Kasumi-1 (cell line): ENCODE data around the gene EMB.
"Not testable (repeated sequence)": the region's sequence is repeated elsewhere in the genome, so short reads cannot be mapped to it uniquely, and the experiment has no call there.

Experiments used
- DNase-seq, 2 experiments: peaks; one replicate each; lab custom pipeline; 2025; lab: John Stamatoyannopoulos, UW

The EMB gene

GRCh38 chr5:50421184-50421950, 19.7 kb downstream of the EMB start:
- DNase-seq = not testable (repeated sequence)

- no peak for DNase-seq
These were observed 20.6 kb downstream of the EMB start for GRCh38 chr5:50420343-50420935.

- DNase-seq = not testable (repeated sequence)
These were observed 21.4 kb downstream of the EMB start for GRCh38 chr5:50419656-50420055.

GRCh38 chr5:50416637-50417036, 24.5 kb downstream of the EMB start:
- not testable (repeated sequence) for DNase-seq

GRCh38 chr5:50415912-50416311, 25.2 kb downstream of the EMB start:
- no peak for DNase-seq

GRCh38 chr5:50410932-50411331, 30.2 kb downstream of the EMB start:
- not testable (repeated sequence) for DNase-seq

- DNase-seq = no peak
These were observed 34.2 kb downstream of the EMB start for GRCh38 chr5:50406877-50407276.

- no peak for DNase-seq
These were observed 39.8 kb downstream of the EMB start for GRCh38 chr5:50401336-50401735.

- not testable (repeated sequence) for DNase-seq
These were observed 47.0 kb downstream of the EMB start for GRCh38 chr5:50393925-50394609.

- DNase-seq = not testable (repeated sequence)
These were observed 48.8 kb downstream of the EMB start for GRCh38 chr5:50392289-50392688.

- not testable (repeated sequence) for DNase-seq
These were observed 56.7 kb downstream of the EMB start for GRCh38 chr5:50384381-50384780.

- not testable (repeated sequence) for DNase-seq
These were observed 64.4 kb downstream of the EMB start for GRCh38 chr5:50376696-50377095.

- not testable (repeated sequence) for DNase-seq
These were observed 71.6 kb downstream of the EMB start for GRCh38 chr5:50369287-50370033.

GRCh38 chr5:50365426-50366251, 75.4 kb downstream of the EMB start:
- DNase-seq = no peak

GRCh38 chr5:50364535-50365309, 76.4 kb downstream of the EMB start:
- DNase-seq = not testable (repeated sequence)

- no peak for DNase-seq
These were observed 81.9 kb downstream of the EMB start for GRCh38 chr5:50359187-50359586.

GRCh38 chr5:50352382-50352781, 88.7 kb downstream of the EMB start:
- no peak for DNase-seq
